Brain microvascular endothelial cell (primary cell): Measurements from ENCODE around the gene SPARCL1.
"Not testable (repeated sequence)": the region's sequence is repeated elsewhere in the genome, so short reads cannot be mapped to it uniquely, and the experiment has no call there.

Experiments
- DNase-seq: peaks from one replicate; pipeline ENCODE4 v3.0.0-alpha.2; 2020
- H3K27ac ChIP-seq: fragments of 250-450 bp; sonication (Bioruptor Pico); 2 replicates; pipeline ENCODE4 v1.5.1; 2020; ENCODE audit warnings: mild to moderate bottlenecking, moderate library complexity
- H3K27me3 ChIP-seq: fragments of 250-450 bp; sonication (Bioruptor Pico); replicated peaks from 2 replicates; pipeline ENCODE4 v1.5.1; 2020; ENCODE audit warnings: mild to moderate bottlenecking
- H3K36me3 ChIP-seq: fragments of 250-450 bp; sonication (Bioruptor Pico); replicated peaks from 2 replicates; pipeline ENCODE4 v1.5.1; 2020; ENCODE audit warnings: mild to moderate bottlenecking
- H3K4me3 ChIP-seq: 2 replicates; pipeline ENCODE4 v1.5.1; 2011; ENCODE audit warnings: low read depth, mild to moderate bottlenecking, control low read depth, low read length, moderate library complexity
- in situ Hi-C: cut with HindIII; loops from 2 replicates; pipeline ENCODE4 v1.10.0; 2017; ENCODE audit warnings: low sequenced_read_pairs, low pct_ligation_motif_present
- TF ChIP-seq, protein P1 (sequence below): IDR thresholded peaks from 2 replicates; pipeline ENCODE4 v1.5.1; 2011; ENCODE audit warnings: low read depth, mild to moderate bottlenecking, moderate library complexity, low read length, control low read depth, inconsistent platforms; ENCODE audit errors: missing control alignments

The SPARCL1 gene

DNA sequence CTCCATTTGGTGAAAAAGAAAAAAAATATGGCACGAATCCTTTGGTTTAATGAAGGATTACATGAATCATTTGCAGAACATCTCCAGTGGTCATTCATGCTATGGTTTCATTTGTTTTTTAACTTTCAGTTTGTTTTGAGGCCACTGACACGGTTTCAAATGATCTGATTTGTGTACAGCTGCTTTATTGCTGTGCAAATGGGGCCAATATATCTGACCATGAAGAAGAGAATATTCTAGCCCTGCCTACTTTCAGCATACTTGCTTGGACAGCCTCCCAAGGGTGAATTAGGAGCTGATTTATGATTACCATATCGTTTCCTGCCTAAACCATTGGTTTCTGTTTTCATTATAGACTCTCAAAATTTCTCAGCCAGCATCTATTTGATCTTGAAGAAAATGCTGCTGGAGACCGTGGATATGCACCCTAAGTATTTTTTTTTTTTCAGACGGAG lies 30.7 kb downstream of the SPARCL1 start:
- Histone ChIP-seq H3K27me3 (no peaks in the 10 kb centered on the region), H3K27ac (no peak overlapping the region), H3K36me3 (no peaks in the 10 kb centered on the region), H3K4me3 (no peak overlapping the region)
- TF ChIP-seq, protein P1, sequence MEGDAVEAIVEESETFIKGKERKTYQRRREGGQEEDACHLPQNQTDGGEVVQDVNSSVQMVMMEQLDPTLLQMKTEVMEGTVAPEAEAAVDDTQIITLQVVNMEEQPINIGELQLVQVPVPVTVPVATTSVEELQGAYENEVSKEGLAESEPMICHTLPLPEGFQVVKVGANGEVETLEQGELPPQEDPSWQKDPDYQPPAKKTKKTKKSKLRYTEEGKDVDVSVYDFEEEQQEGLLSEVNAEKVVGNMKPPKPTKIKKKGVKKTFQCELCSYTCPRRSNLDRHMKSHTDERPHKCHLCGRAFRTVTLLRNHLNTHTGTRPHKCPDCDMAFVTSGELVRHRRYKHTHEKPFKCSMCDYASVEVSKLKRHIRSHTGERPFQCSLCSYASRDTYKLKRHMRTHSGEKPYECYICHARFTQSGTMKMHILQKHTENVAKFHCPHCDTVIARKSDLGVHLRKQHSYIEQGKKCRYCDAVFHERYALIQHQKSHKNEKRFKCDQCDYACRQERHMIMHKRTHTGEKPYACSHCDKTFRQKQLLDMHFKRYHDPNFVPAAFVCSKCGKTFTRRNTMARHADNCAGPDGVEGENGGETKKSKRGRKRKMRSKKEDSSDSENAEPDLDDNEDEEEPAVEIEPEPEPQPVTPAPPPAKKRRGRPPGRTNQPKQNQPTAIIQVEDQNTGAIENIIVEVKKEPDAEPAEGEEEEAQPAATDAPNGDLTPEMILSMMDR: no peak
- DNase-seq: no peak
- in situ Hi-C loops: no loop called here

DNA sequence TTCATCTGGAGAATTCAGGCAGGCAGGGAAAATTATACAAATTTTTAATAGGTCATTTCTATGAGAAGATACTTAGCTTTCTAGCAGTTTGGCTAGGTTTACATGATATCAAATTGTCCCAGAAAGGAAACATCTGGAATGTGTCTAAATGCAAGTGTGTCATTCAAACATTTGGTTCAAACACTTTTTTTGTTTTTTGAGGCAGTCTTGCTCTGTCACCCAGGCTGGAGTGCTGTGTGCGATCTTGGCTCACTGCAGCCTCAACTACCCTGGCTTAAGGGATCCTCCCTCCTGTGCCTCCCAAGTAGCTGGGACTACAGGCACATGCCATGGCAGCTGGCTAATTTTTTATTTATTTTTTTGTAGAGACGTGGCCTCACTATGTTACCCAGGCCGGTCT lies 31.6 kb downstream of the SPARCL1 start:
- H3K36me3 ChIP-seq: no peaks in the 10 kb centered on the region
- no peak for DNase-seq
- in situ Hi-C loops: no loop called here
- H3K4me3 ChIP-seq: no peak overlapping the region
- H3K27me3 ChIP-seq: no peaks in the 10 kb centered on the region
- H3K27ac ChIP-seq: no peak overlapping the region
- TF ChIP-seq, protein P1: no peak

DNA sequence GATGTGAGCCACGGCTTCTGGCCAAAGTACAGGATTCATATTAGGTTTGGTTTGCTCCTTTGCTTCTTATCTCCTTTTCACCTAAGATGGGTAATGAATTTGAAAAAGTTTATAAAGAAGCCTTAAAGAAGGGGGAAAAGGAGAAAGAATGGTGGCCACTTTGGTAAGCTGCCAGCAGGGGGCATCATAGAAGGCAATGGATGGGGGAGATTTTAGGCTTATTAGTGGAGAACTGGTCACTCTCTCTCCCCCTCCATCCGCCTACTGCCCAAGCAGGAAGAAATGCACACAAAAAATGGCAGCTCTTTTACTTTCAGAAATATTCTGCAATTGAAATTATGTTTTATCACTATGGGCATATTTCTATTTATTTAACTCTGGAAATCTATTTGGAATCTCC lies 32.0 kb downstream of the SPARCL1 start:
- in situ Hi-C loops: no loop called here

DNA sequence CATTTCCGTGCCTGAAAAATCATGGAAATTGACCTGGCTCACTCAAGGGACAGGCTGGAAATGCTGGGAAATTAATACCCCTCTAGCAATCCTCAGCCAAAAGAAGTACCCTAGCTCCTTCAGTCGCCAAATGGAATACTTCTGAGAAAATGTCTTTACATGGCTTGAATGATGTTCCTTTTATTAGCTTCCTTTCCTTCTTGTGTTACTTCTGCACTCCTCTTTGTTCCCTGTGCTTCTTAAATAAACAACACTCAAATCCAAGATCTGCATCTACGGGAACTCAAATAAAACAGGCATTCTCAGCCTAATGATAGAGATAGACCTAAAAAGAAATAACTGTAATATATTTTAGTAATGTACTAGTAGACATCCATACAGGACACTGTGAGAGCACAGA lies 36.1 kb downstream of the SPARCL1 start:
- Histone ChIP-seq H3K4me3 (no peak overlapping the region), H3K27me3 (no peaks in the 10 kb centered on the region), H3K36me3 (no peaks in the 10 kb centered on the region), H3K27ac (no peak overlapping the region)
- in situ Hi-C loops: no loop called here
- DNase-seq: no peak
- TF ChIP-seq, protein P1: no peak

More for the DNA sequence above, 32.0 kb downstream of the SPARCL1 start:
- Histone ChIP-seq H3K4me3 (no peak overlapping the region), H3K27me3 (no peaks in the 10 kb centered on the region), H3K27ac (no peak overlapping the region), H3K36me3 (no peaks in the 10 kb centered on the region)
- no peak for DNase-seq
- TF ChIP-seq, protein P1: peak; percentile 63

DNA sequence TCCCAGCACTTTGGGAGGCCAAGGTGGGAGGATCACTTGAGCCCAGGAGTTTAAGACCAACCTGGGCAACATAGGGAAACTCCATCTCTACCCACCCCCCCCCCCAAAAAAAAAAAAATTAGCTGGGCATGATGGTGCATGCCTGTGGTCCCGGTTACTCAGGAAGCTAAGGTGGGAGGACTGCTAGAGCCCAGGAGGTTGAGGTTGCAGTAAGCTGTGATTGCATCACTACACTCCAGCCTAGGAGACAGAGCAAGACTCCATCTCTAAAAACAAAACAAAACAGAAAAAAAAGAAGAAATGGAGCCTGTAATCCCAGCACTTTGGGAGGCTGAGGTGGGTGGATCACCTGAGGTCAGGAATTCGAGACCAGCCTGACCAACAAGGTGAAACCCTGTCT lies 37.3 kb downstream of the SPARCL1 start:
- H3K27ac ChIP-seq, DNase-seq, H3K36me3 ChIP-seq, H3K4me3 ChIP-seq, H3K27me3 ChIP-seq, in situ Hi-C loops: not testable (repeated sequence)

DNA sequence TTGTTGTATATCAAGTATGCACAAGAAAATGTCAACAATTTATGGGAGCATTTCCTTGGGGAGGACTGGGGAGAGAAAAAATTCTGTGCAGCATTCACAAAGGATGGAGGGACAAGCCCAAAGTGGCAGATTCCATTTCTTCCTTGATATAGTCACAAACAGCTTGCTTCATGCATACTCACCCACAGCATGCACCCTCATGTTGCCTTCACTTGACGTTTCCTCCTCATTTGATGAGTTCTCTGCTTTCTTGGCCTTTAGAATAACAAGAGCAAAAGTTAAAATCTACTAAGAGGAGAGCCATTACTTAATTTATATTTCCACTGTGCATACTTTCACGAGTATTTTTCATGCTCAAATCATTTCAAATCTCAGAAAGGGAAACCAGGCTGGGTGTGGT lies 37.7 kb downstream of the SPARCL1 start:
- in situ Hi-C loops: no loop called here
- Histone ChIP-seq H3K27me3 (no peaks in the 10 kb centered on the region), H3K4me3 (no peak overlapping the region), H3K27ac (no peak overlapping the region), H3K36me3 (no peaks in the 10 kb centered on the region)
- TF ChIP-seq, protein P1: no peak
- no peak for DNase-seq
